Panc1 (cell line): Measurements from ENCODE around the gene MOV10L1. TPM values are rescaled to one million over a fixed set of nuclear protein-coding genes. Genes with fewer than 3 reads are reported as not detected.

Experiments used
- ATAC-seq: fragments of 200-7000 bp; cut with Tn5 transposase; 2 replicates; pipeline ENCODE4 v1.9.1; 2020; ENCODE audit warnings: mild to moderate bottlenecking, moderate library complexity
- BruUV-seq: library from RNA; stranded (reverse); fragments of 400-500 nt; replicated peaks from 2 replicates; lab custom pipeline; 2021; lab: Mats Ljungman, UMichigan
- CTCF ChIA-PET: fragments of 300-600 bp; sonication (Branson Sonifier 250); formaldehyde crosslinking; loops from one replicate; lab custom pipeline; 2022; ENCODE audit warnings: antibody characterized with exemption; lab: Charles Lee
- POLR2A ChIA-PET: fragments of 300-600 bp; sonication (Branson Sonifier 250); formaldehyde crosslinking; loops from one replicate; lab custom pipeline; 2022; ENCODE audit warnings: antibody characterized with exemption; lab: Charles Lee
- DNase-seq: peaks from one replicate; pipeline ENCODE4 v3.0.0-alpha.2; 2010; ENCODE audit warnings: low read depth, low spot score
- H3K27ac ChIP-seq: 2 replicates; pipeline ENCODE4 v1.5.1; 2011; ENCODE audit warnings: mild to moderate bottlenecking, low read length, inconsistent platforms
- H3K27me3 ChIP-seq: fragments of 200-500 bp; sonication (Bioruptor generic); 2 replicates; pipeline ENCODE4 v1.6.0; 2014; ENCODE audit warnings: low read length, inconsistent platforms; ENCODE audit not compliant: control insufficient read depth, insufficient read depth
- H3K36me3 ChIP-seq: fragments of 200-500 bp; sonication (Bioruptor generic); 2 replicates; pipeline ENCODE4 v1.5.1; 2014; ENCODE audit warnings: inconsistent platforms, mild to moderate bottlenecking, low read length, moderate library complexity; ENCODE audit not compliant: control insufficient read depth, insufficient read depth
- H3K4me1 ChIP-seq: 2 replicates; pipeline ENCODE4 v1.5.1; 2011; ENCODE audit warnings: inconsistent platforms, mild to moderate bottlenecking, low read length, moderate library complexity; ENCODE audit not compliant: control insufficient read depth, insufficient read depth
- H3K4me3 ChIP-seq, 2 experiments: 2 replicates each; pipeline ENCODE4 v1.5.1; 2011 to 2012; ENCODE audit warnings: low read depth in 2 of 2, low read length in 2 of 2, mild to moderate bottlenecking in 2 of 2, inconsistent platforms in 1 of 2, moderate library complexity in 1 of 2
- H3K9me3 ChIP-seq: fragments of 200-500 bp; sonication (Bioruptor generic); 2 replicates; pipeline ENCODE4 v1.5.1; 2014; ENCODE audit warnings: low read depth, mild to moderate bottlenecking, inconsistent platforms, low read length, moderate library complexity; ENCODE audit not compliant: control insufficient read depth, insufficient read depth
- POLR2AphosphoS5 ChIP-seq: IDR thresholded peaks from 2 replicates; pipeline ENCODE4 v1.6.1; 2012; ENCODE audit warnings: mild to moderate bottlenecking, low read depth, low read length, moderate library complexity
- SIN3A ChIP-seq: IDR thresholded peaks from 2 replicates; pipeline ENCODE4 v1.6.1; 2012; ENCODE audit warnings: low read depth, mild to moderate bottlenecking, low read length, moderate library complexity, borderline replicate concordance; ENCODE audit not compliant: insufficient read depth
- TCF7L2 ChIP-seq: IDR thresholded peaks from 2 replicates; pipeline ENCODE4 v1.6.1; 2011; ENCODE audit warnings: mild to moderate bottlenecking, low read depth, low read length, inconsistent platforms
- in situ Hi-C: cut with HindIII; loops from 2 replicates; pipeline ENCODE4 v1.10.0; 2016; ENCODE audit warnings: low sequenced_read_pairs, low pct_unique_long_range_greater_than_20kb
- intact Hi-C: fragments of 100-400 bp; cut with micrococcal nuclease; formaldehyde crosslinking; loops from one replicate; pipeline ENCODE4 v1.10.0; 2022; ENCODE audit not compliant: unreplicated experiment
- total RNA-seq: library from RNA; stranded (reverse); gene quantifications from one replicate; pipeline ENCODE4 v1.2.1, GENCODE V29; 2021; ENCODE audit not compliant: unreplicated experiment
- TF ChIP-seq, protein P1 (sequence below): fragments of 450-650 bp; IDR thresholded peaks from 2 replicates; pipeline ENCODE4 v1.5.1; 2017; ENCODE audit warnings: mild to moderate bottlenecking
- TF ChIP-seq, protein P2 (sequence below), 2 experiments: IDR thresholded peaks; 2 replicates each; pipeline ENCODE4 v1.6.1; 2011 to 2012; ENCODE audit warnings: low read depth in 2 of 2, control low read depth in 1 of 2, low read length in 1 of 2, mild to moderate bottlenecking in 1 of 2, moderate library complexity in 1 of 2; ENCODE audit not compliant: insufficient read depth in 1 of 2

MOV10L1 gene
- total RNA-seq, 1 experiment from 2014 or later = 0.10 TPM

DNA sequence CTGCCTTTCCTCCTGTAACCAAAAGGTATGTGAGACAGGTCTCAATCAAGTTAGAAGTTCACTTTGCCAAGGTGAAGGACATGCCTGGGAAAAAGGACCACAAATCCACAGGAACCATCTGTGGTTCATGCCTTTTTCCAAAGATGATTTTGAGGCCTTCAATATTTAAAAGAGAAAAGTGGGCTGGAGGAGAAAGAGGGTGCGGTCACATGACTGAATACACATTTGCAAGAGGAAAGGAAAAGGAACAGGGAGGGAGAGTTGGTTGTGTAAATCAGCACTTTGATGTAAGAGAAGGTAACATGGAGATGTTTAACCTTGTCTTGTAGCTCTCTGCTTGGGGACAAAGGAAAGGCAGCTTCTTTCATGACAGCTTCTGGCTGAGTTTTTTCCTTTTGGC is 21.2 kb downstream of the MOV10L1 start:
- no peak for ATAC-seq
- Histone ChIP-seq H3K27me3 (no peaks in the 10 kb centered on the region), H3K27ac (no peak overlapping the region), H3K4me1 (peaks cover 6% of the 10 kb centered on the region; the same call in 1 of the 2 replicates), H3K9me3 (no peaks in the 10 kb centered on the region), H3K36me3 (no peaks in the 10 kb centered on the region), H3K4me3 (no peak overlapping the region)
- CTCF ChIA-PET = interaction anchor here (0.6 kb wide), 1 partner anchor 313 kb away, joined by 5 read pairs; no protein-coding TSS in a partner anchor
- BruUV-seq = no TSS peak
- POLR2A ChIA-PET = interaction anchor here (0.5 to 0.7 kb wide), 2 partner anchors 77 to 162 kb away, joined by 3 to 11 read pairs; no protein-coding TSS in a partner anchor
- intact Hi-C loops = no loop called here
- no peak for TF ChIP-seq POLR2AphosphoS5
- no peak for TF ChIP-seq TCF7L2
- TF ChIP-seq, protein P1, sequence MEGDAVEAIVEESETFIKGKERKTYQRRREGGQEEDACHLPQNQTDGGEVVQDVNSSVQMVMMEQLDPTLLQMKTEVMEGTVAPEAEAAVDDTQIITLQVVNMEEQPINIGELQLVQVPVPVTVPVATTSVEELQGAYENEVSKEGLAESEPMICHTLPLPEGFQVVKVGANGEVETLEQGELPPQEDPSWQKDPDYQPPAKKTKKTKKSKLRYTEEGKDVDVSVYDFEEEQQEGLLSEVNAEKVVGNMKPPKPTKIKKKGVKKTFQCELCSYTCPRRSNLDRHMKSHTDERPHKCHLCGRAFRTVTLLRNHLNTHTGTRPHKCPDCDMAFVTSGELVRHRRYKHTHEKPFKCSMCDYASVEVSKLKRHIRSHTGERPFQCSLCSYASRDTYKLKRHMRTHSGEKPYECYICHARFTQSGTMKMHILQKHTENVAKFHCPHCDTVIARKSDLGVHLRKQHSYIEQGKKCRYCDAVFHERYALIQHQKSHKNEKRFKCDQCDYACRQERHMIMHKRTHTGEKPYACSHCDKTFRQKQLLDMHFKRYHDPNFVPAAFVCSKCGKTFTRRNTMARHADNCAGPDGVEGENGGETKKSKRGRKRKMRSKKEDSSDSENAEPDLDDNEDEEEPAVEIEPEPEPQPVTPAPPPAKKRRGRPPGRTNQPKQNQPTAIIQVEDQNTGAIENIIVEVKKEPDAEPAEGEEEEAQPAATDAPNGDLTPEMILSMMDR = no peak
- TF ChIP-seq SIN3A = no peak
- TF ChIP-seq, protein P2, sequence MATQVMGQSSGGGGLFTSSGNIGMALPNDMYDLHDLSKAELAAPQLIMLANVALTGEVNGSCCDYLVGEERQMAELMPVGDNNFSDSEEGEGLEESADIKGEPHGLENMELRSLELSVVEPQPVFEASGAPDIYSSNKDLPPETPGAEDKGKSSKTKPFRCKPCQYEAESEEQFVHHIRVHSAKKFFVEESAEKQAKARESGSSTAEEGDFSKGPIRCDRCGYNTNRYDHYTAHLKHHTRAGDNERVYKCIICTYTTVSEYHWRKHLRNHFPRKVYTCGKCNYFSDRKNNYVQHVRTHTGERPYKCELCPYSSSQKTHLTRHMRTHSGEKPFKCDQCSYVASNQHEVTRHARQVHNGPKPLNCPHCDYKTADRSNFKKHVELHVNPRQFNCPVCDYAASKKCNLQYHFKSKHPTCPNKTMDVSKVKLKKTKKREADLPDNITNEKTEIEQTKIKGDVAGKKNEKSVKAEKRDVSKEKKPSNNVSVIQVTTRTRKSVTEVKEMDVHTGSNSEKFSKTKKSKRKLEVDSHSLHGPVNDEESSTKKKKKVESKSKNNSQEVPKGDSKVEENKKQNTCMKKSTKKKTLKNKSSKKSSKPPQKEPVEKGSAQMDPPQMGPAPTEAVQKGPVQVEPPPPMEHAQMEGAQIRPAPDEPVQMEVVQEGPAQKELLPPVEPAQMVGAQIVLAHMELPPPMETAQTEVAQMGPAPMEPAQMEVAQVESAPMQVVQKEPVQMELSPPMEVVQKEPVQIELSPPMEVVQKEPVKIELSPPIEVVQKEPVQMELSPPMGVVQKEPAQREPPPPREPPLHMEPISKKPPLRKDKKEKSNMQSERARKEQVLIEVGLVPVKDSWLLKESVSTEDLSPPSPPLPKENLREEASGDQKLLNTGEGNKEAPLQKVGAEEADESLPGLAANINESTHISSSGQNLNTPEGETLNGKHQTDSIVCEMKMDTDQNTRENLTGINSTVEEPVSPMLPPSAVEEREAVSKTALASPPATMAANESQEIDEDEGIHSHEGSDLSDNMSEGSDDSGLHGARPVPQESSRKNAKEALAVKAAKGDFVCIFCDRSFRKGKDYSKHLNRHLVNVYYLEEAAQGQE (IDR thresholded peaks at IDR 0.05; ENCODE audit: insufficient read depth in 1 of 2, low read depth in 2 of 2, low read length in 1 of 2) = no peak
- DNase-seq = no peak
- in situ Hi-C loops = no loop called here

DNA sequence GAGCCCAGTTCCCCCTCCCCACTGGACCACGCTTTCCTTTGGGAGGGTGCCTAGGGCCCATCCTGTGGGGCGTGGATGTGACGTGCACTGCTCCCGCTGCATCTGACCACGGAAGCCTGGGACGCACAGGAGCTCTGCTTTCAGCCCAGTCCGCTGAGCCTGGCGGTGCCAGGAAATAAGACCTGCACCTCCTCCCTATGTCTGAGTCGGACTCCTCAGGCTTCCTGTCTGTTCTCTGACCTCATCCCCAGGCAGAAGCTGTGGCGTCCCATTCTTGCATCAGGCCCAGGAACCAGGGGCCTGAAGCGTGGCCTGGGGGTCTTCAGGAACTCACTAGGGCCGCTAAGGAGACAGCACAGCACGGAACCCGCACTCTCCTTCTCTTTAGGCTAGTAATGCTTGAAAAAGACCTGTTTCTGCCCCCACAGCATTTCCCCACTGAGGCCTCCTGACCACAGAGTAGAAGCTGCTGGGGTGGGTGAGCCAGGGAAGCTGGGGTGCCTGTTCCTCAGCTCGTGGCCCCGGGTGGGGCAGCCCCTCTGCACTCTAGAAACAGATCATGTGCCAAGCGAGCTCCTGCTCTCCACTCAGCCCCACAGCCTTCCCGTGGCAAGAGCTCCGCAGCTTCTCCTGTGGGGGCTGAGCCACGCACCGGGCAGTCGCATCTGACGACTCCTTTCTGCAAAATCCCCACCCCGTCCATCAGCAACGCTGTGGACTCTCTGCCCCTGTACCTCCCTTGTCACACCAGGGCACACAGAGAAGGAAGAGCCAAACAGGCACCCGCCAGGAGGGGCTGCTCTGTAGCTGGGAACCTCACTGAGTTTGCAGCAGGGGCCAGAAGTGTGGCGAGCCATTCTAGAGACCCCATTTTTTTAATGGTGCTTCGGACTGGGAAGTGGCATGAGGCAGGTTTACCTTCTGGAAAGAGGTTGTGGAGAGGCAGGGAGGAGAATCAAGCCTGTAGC is 22.6 kb downstream of the MOV10L1 start:
- POLR2A ChIA-PET = no interaction called here
- no peaks in the 10 kb centered on the region for H3K36me3 ChIP-seq
- TF ChIP-seq SIN3A = no peak
- TF ChIP-seq, protein P2 (IDR thresholded peaks at IDR 0.05; ENCODE audit: insufficient read depth in 1 of 2, low read depth in 2 of 2, low read length in 1 of 2) = no peak
- no peak for TF ChIP-seq TCF7L2
- TF ChIP-seq POLR2AphosphoS5 = no peak
- H3K4me1 ChIP-seq = peaks cover 6% of the 10 kb centered on the region; the same call in 1 of the 2 replicates
- H3K27ac ChIP-seq = no peak overlapping the region
- H3K4me3 ChIP-seq = no peak overlapping the region
- intact Hi-C loops (no loop called here), in situ Hi-C loops (no loop called here)
- H3K9me3 ChIP-seq = no peaks in the 10 kb centered on the region
- BruUV-seq = no TSS peak
- CTCF ChIA-PET = no interaction called here
- DNase-seq (no peak), ATAC-seq (no peak)
- H3K27me3 ChIP-seq = no peaks in the 10 kb centered on the region
